ENCODE results near the gene GNLY.

The GNLY gene

DNA sequence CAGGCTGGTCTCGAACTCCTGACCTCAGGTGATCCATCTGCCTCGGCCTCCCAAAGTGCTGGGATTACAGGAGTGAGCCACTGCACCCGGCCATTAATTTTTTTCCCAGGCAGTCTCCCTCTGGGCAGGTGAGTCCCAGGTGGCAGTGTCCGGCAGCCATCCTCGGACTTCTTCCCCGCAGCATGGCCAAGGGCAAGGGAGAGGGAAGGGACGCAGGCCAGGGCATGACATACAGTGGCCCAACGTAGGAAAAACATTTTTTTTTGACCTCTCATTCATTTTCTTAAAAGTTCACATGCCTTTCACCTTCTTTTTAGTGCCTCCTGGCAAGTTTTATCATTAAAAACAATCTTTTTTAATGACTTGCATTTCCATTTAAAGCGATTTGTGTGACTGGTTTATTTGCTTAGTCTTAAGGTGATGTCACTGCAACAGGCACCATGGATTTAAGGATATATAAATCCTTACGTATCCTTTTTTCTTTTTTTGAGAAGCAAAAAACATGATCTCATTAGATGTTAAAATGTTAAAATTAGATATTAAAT, 36.6 kb downstream of the GNLY start:
- no peak for DNase-seq

- DNase-seq: no peak
These were observed 37.4 kb downstream of the GNLY start for GRCh38 chr2:85731606-85732005.

GRCh38 chr2:85732467-85733120, 38.4 kb downstream of the GNLY start:
- no peak for DNase-seq

DNA sequence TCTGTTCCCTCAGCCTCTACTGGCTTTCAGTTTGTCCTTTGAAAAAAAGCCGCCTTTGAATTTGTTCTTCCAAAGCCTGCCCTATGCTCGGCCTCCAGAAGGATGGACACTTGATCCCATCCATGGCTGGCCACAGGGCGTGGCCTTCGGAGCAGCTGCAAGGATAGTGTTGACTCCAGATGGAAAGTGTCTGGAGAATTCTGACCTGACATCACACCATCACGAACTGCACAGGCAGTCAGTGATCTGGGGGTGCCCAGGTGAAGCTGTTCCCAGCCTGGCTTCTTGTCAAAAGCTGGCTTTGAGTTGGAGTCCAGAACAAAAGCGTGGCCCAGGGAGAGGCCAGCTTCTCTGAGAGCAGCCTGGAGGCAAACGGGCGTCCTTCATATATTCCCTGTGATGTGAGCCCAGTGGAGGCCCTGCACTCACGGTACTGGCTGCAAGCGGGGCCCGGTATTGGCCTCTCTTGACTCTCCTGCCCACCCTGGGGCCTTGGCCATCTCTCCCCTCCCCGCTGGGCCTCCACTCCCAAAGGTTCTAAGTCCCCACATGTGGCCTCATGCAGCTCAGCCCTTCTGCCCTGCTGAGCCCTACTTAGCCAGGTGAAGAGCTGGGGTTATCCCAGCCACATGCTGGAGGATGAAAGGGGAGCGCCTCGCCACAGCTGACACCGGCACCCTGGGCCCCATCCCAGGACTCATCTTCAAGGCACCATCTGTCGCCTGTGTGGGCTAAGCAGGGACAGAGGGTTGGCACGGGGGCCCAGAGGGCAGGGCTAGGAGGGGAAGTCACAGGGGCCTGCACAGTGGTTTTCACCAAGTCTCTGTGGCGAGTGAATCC, 39.2 kb downstream of the GNLY start:
- DNase-seq: no peak

GRCh38 chr2:85734015-85734414, 39.9 kb downstream of the GNLY start:
- no peak for DNase-seq

- no peak for DNase-seq
These were observed 40.9 kb downstream of the GNLY start for GRCh38 chr2:85734942-85735608.

DNA sequence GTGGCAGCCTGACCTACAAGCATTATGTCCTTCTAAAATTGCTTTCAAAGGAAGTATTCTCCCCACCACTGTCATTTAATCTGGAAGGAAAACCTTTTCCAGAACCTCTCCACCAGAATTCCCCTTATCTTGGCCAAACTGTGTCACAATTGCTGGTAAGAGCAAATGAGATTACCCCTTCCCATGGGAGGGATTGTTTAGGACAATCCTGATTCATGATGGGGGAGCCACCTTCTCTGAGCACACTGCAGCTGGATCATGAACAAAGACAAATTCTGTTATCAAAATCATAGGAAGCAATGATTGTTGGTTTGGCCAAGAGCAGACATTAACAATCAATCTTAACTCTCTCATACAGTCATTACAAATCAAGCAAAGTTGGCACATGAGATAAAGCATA, 41.5 kb downstream of the GNLY start:
- no peak for DNase-seq

DNA sequence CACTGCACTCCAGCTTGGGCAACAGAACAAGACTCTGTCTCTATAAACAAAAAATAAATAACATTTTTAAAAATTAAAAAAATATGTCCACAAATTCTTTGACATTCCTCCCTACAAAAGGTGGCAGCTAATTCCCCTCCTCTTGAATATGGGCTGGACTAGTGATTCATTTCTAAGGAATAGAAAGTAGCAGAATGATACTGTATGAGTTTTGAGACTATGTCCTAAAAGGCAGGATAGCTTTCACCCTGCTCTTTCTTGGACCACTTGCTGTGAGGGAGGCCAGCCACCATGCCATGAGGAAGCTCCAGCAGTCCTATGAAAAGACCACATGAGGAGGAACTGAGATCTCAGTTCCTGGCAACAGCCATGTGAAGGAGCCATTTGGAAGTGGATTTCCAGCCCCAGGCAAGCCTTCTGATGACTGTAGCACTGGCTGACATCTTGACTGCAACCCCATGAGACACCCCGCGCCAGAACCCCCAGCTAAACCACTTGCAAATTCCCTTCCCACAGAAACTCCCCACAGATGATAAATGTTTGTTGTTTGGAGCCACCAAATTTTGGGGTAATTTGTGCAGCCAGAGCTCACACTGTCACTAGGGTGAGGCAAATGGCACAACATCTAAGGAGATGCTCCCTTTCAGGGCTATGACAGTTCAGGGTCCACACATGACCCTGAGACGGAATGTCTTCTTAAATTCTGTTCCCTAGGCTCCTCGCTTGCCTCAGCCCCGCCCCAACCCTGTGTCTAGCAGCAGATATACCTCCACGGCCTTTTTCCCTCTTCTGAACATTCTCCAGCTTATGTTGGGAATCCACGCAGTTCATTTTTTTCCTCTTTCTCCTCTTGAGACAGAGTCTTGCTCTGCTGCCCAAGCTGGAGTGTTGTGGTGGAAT, 42.5 kb downstream of the GNLY start:
- no peak for DNase-seq

DNA sequence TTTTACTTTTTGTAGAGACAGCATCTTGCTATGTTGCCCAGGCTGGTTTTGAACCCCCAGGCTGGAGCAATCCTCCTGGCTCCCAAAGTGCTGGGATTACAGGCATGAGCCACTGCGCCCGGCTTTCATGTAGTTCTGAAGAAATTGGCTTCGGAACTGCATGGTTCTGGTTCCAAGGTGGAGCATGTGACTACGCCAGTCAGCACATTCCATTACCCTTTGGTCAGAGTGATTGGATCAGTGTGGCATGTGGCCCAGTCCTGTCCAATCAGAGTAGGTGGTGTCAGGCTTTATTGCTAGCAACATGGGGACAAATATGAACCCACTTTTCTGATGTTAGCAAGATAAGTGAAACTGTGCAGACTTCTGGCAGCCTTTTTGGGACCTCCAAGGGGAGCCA, 43.3 kb downstream of the GNLY start:
- no peak for DNase-seq

DNA sequence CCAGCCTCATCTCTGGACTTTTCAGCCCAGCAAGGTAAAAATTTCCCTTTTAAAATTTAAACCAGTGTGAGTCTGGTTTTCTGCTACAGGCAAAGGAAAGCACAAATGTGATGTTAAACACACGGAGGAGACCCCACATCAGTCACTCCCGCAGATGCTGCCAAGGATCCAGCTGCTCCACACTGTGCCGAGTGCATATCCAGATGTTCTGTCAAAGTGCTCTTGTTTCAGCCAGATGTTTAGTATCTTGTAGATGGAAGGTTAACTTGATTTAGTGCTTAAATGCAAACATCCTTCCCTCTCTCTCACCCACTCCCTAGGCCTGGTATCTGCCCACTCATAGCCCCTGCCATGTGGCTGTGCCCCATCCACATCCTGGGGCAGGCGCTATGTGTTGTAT, 43.8 kb downstream of the GNLY start:
- DNase-seq: no peak

DNA sequence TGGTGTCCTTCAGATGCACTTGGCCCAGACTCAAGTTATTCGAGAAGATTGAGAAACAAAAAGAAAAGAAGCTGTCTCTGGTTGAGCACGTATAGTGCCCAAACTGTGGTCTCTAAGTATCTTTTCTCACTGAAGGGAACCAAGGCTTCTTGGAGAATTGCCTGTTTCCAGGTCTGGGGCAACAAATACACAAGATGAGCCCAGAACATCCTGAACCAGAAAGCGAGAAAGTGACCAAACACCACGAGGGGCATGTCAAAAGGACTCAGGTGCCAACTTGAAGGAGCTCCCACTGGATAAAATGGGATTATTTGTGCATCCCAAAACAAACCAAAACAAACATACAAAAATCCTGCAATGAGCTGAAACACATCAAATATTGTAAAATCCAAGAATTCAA, 46.0 kb downstream of the GNLY start:
- no peak for DNase-seq

DNA sequence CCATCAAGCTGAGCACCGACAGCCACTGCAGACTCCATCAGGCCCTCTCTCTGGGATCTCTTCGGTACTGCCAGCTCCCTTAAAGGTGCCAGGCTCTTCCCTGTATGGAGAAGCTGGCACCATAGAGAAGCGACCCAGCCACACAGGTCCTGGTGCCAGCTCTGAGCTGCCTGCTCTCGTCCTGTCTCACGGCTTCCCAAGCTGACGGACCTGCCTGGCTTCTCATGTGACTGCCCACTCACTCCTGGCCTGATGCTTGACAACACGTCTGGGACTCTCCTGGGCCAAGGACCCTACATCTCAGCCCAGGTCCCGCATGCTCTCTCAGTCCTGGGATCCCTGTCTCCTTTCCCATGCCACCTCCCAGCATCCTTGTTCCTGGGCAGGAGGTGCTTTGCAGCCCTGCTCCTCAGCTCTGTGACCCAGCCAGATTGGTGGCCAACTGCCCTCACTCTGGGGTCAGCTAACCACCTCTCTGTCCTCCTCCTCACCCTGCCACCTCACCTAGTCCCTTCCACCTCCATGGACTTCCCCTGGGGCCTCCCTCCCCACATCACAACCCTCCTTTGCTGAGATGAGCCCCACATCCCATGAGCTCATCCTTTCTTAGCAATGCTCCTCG, 47.2 kb downstream of the GNLY start:
- no peak for DNase-seq

GRCh38 chr2:85741833-85742455, 47.8 kb downstream of the GNLY start:
- DNase-seq: no peak

GRCh38 chr2:85743304-85743978, 49.3 kb downstream of the GNLY start:
- DNase-seq: no peak

DNA sequence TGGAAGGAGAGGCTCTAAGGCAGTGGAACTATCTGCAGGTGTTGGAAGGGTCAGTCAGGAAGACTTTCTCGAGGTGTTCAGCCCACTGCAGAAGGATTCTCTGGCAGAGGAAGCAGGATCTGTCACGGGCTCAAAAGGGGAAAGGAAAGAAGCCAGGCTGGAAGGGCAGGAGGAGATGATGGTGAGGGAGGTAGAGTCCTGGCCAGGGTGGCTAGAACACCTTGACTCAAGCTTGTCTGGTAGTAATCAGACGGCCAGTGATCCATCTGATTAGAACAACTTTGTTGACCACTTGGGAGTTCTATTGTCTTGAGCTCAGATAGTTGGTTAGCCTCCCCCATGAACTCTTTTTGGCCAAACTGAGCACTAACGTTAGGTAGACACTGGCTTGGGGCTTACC, 49.9 kb downstream of the GNLY start:
- no peak for DNase-seq

- no peak for DNase-seq
These were observed 50.8 kb downstream of the GNLY start for GRCh38 chr2:85744741-85745601.

DNA sequence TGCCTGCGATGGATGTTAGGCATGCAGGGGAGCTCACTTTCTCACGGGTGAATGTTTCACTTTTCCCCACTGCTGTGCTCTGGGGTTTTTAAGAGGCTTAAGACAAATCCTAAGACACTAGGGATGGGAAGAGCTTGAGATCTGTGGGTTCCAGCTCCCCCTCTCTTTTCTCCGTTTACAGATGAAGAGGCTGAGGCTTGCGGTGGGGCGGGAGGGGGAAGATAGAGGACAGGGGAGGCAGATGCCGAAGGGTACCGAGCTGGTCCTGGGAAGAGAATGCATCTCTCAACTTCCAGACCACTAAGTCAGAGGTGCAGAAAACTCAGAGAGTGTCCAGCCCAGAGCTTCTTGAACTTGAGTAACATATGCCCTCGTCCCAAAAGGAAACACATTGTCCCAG, 51.5 kb downstream of the GNLY start:
- DNase-seq: no peak

- DNase-seq: no peak
These were observed 52.3 kb downstream of the GNLY start for GRCh38 chr2:85746321-85747004.

GRCh38 chr2:85747441-85747840, 53.3 kb downstream of the GNLY start:
- no peak for DNase-seq

Measured in bone marrow (tissue), 2 donors.